HG02943 (cell line): ENCODE measurements around the gene ADAMTS15.

ENCODE experiments used
- ATAC-seq: cut with Tn5 transposase; IDR thresholded peaks from one replicate; pipeline ENCODE4 v1.9.1; 2021; ENCODE audit warnings: mild to moderate bottlenecking, low read depth, moderate library complexity; ENCODE audit not compliant: unreplicated experiment

ADAMTS15 gene

GRCh38 chr11:130418210-130418609 lies 30.2 kb upstream of the ADAMTS15 start:
- no peak for ATAC-seq

GRCh38 chr11:130418756-130419155 lies 29.7 kb upstream of the ADAMTS15 start:
- no peak for ATAC-seq

GRCh38 chr11:130420478-130421198 lies 27.8 kb upstream of the ADAMTS15 start:
- no peak for ATAC-seq

GRCh38 chr11:130421199-130421585 lies 27.3 kb upstream of the ADAMTS15 start:
- ATAC-seq, result no peak

- ATAC-seq, result no peak
Measured at GRCh38 chr11:130421697-130422096, 26.7 kb upstream of the ADAMTS15 start.

GRCh38 chr11:130422251-130422995 lies 26.0 kb upstream of the ADAMTS15 start:
- ATAC-seq, result no peak

- ATAC-seq, result no peak
Measured at GRCh38 chr11:130423541-130424142, 24.8 kb upstream of the ADAMTS15 start.

GRCh38 chr11:130424613-130425140 lies 23.8 kb upstream of the ADAMTS15 start:
- no peak for ATAC-seq

GRCh38 chr11:130425156-130425555 lies 23.3 kb upstream of the ADAMTS15 start:
- ATAC-seq, result no peak

GRCh38 chr11:130426223-130426836 lies 22.1 kb upstream of the ADAMTS15 start:
- ATAC-seq, result no peak

GRCh38 chr11:130426837-130427341 lies 21.6 kb upstream of the ADAMTS15 start:
- no peak for ATAC-seq

GRCh38 chr11:130427581-130428315 lies 20.7 kb upstream of the ADAMTS15 start:
- no peak for ATAC-seq

GRCh38 chr11:130428316-130429119 lies 19.9 kb upstream of the ADAMTS15 start, which contains the start of gene ADAMTS8:
Gene ADAMTS8 (minus strand): TSS chr11:130428609. CDS start chr11:130428286, 323 bp downstream.
- no peak for ATAC-seq

- no peak for ATAC-seq
Measured at GRCh38 chr11:130429120-130429681, 19.2 kb upstream of the ADAMTS15 start.

GRCh38 chr11:130429983-130430382 lies 18.5 kb upstream of the ADAMTS15 start:
- ATAC-seq, result no peak

- no peak for ATAC-seq
Measured at GRCh38 chr11:130431331-130431773, 17.1 kb upstream of the ADAMTS15 start.

- ATAC-seq, result no peak
Measured at GRCh38 chr11:130431801-130432200, 16.6 kb upstream of the ADAMTS15 start.

GRCh38 chr11:130433357-130433756 lies 15.1 kb upstream of the ADAMTS15 start:
- no peak for ATAC-seq
